KBM-7 (cell line): ENCODE measurements around the gene SBF2.
A peak's percentile ranks its signal among the peaks of the same experiment; 100 is the strongest.
"Not testable (repeated sequence)": the region's sequence is repeated elsewhere in the genome, so short reads cannot be mapped to it uniquely, and the experiment has no call there.

Experiments used
- DNase-seq: peaks from one replicate; pipeline ENCODE4 v3.0.0-alpha.2; 2015
- in situ Hi-C: fragments of 300-500 bp; cut with MboI; formaldehyde crosslinking; loops from 2 replicates; pipeline ENCODE4 v1.14.3; 2020; ENCODE audit warnings: low sequenced_read_pairs, low pct_unique_long_range_greater_than_20kb, mixed read lengths

Gene SBF2

DNA sequence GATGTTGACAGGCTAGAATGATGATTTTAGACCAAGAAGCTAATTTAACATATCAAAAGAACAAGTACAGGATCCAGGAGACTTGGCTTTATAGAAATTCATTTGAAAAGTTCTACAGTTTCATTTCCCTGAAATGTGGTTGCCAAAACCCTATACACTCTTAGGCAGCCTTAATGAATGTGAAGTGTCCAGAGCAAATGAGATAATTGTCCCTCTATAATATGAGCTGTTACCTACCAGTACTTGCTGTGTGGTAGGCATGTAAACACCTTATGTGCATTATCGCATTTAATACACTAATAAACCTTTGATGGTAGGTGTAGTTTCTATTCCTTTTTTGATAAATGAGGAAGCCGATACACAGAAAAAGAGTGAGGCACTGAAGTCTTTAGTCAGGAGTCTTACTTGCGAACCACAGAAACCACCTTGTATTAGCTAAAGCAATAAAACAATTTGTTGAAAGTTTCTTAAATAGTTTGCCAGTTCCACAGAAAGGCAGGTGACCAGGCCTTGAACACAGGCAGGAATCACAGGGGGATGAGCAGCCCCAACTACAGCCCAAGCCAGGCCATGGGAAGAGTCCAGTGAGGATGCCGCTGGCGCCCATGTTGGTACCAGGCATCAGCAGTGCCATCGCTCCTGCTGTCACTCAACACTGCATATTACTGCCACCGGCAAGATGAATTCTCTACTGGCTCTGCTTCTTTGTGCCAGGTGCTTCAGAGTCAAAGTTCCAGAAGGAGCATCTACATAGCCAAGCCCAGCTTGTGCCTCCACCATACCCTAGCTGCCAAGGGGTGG lies 548.4 kb downstream of the SBF2 start:
- in situ Hi-C loops, result loop anchor here (10.0 kb wide), 1 partner anchor 131 kb away; no protein-coding TSS in a partner anchor
- DNase-seq, result no peak

DNA sequence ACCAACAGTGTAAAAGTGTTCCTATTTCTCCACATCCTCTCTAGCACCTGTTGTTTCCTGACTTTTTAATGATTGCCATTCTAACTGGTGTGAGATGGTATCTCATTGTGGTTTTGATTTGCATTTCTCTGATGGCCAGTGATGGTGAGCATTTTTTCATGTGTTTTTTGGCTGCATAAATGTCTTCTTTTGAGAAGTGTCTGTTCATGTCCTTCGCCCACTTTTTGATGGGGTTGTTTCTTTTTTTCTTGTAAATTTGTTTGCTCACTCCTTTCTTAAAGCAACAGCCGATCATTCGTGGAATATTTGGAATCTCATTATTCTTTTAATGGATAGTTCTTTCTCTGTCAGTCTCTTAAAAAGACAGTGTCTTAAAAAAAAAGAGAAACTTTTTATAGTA lies 550.5 kb downstream of the SBF2 start:
- in situ Hi-C loops, result loop anchor here (10.0 kb wide), 1 partner anchor 129 kb away; no protein-coding TSS in a partner anchor
- DNase-seq, result not testable (repeated sequence)

DNA sequence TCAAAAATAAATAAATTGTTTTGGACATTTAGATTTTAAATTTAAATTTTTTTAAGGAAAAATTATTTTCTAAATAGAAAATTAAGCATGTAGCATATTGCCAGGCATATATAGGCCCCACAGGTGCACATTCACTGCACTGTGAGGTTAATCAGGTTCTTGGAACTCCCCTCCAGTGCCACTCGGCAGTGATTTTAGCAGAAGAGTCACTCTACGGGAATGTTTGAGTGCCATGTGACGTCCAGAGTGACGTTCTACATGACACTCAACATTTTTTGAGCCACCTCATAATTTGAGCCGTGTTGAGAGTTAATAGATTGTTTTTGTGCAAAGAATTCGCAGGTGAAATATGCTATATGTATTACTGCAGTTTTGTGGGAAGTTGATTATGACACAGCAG lies 552.8 kb downstream of the SBF2 start:
- in situ Hi-C loops, result loop anchor here (10.0 kb wide), 1 partner anchor 126 kb away; no protein-coding TSS in a partner anchor
- DNase-seq, result no peak

DNA sequence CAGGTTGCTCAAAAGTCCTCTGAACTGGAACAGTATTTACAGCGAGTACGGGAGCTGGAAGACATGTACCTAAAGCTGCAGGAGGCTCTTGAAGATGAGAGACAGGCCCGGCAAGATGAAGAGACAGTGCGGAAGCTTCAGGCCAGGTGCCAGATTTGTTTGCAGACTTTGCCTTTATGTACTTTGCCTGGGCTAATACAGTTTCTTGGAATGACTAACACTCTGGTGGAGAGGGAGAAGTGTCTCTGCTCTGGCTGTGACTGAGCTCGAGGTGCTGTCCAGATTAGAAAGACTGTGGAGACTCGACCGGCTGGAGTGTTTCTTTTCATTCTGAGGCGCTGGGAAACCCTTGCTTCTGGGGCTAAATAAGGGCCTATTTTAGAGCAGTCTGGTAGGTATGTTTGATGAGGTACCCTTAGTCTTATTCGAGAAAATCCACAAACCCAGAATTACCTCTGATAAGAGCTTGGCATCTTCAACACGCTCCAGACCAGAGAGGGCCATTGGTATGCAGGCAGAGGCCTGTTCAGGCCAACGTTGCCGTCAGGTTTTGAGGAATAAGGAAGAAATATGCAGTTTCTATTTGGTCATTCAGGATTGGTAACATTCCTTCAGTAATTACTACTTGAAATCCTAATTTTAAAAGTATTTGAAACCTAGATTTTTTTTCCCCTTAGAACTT lies 553.7 kb downstream of the SBF2 start:
- DNase-seq, result no peak
- in situ Hi-C loops, result loop anchor here (10.0 kb wide), 1 partner anchor 126 kb away; no protein-coding TSS in a partner anchor

DNA sequence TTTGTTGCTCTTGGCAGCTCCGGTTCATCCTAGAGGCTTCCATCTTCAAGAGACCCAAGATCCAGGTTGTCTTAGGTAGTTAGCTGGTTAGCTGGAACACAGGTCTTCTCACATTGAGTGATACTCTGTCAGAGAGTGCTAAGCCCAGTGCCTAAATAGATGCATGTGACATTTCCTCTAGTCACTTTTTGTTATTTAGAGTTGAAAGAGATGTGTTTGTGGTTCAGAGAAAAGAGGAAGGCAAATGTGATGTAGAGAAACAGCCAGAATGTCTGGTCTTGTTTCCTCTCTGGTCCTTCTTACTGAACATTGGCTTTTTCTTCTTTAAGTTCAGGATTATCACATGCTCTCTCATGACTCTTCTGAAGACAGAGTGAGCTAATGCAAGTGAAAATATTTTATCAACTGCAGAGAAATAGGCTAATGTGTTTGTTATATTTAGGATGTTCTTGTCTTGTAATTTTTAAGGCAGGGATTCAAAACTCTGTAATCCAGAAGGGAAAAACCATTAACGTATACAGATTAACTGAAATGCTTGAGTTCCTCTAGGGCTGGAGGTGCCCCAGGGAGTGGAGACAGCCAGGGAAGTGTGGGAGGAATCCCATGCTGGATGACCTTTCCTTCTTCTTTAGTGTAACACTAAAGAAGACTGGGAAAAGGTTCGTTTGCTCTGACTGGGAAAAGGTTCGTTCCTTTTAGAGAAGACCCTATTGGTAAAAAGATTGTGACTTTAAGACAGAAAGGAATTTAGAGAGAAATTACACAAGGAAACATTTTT lies 554.7 kb downstream of the SBF2 start:
- in situ Hi-C loops, result no loop called here
- peak; percentile 81 for DNase-seq

DNA sequence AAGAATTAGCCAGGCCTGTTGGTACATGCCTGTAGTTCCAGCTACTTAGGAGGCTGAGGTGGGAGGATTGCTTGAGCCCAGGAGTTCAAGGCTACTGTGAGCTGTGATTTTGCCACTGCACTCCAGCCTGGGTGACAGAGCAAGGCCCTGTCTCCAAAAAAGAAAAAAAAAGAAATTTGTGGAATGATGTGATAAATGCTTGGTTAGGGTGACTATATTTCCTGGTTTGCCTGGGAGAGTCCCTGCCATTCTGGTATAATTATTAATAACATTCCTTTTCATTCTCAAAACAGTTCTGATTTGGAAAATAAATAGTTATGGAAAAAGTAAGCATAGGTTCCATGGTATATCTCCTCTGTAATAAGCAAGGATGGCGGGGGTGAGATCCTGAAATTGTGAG lies 555.3 kb downstream of the SBF2 start:
- in situ Hi-C loops, result no loop called here
- DNase-seq, result no peak

DNA sequence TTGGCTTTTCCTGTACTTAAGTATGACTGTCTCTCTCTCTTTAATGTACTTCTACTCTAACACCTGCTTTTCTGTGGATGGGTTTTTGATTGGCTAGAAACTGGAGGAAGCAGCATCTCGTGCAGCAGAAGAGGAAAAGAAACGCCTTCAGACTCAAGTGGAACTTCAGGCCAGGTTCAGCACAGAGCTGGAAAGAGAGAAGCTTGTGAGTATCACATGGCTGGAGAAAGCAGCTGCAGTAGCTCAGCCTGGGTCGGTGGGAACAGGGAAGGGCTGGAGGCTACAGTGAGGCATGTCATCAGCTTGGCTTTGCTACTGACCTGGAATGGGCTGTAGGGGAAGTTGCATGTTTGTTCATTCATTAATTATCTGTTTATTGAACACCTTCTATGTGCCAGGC lies 555.9 kb downstream of the SBF2 start:
- no peak for DNase-seq
- in situ Hi-C loops, result no loop called here

DNA sequence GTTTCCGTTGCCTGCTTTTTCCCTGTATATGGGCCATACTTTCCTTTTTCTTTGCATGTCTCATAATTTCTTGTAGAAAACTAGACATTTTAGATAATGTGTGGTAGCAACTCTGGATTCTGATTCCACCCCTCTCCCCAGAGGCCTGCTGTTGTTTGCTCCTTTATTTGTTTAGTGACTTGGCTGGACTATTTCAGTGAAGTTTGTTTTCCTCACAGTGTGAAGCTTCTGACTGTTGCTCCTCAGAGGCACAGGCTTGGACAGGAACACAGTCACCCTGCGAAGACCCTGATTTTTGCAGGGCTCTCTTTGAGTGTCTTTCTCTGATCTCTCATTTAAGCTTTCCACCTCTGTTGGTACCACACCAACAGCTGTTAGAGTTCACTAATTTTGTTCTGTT lies 557.7 kb downstream of the SBF2 start:
- no peak for DNase-seq
- in situ Hi-C loops, result no loop called here

DNA sequence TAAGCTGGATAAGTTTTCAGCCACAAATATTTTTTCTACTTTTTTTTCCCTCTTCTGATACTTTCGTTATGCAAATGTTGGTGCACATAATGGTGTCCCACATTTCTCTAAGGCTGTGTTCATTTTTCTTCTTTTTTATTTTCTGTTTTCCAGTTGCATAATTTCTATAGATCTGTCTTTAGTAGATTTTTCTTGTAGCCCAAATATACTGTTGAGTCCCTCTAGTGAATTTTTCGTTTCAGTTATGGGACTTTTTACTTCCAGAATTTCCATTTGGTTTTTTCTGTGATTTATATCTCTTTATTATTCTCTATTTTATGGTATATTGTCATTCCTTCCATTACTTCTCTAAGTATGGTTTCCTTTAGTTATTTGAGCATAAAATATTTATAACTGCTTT lies 558.1 kb downstream of the SBF2 start:
- in situ Hi-C loops, result no loop called here
- DNase-seq, result no peak

DNA sequence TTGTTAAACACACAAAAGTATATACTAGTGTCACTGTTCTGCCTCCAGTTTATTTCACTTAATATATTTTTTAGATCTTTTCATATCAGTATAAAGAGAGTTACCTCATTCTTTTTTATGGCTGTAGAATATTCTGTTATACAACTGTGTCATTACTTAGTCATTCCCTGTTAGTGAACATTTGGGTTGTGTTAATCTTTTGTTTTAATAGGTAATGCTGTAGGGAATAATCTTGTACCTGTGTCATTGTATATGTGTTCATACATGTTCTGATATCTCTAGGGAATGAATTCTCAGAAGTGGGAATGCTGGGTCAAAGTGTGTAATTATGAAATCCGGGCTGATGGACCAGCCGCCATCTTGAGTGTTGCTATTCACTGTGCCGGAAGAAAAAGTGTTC lies 558.8 kb downstream of the SBF2 start:
- in situ Hi-C loops, result no loop called here
- no peak for DNase-seq

DNA sequence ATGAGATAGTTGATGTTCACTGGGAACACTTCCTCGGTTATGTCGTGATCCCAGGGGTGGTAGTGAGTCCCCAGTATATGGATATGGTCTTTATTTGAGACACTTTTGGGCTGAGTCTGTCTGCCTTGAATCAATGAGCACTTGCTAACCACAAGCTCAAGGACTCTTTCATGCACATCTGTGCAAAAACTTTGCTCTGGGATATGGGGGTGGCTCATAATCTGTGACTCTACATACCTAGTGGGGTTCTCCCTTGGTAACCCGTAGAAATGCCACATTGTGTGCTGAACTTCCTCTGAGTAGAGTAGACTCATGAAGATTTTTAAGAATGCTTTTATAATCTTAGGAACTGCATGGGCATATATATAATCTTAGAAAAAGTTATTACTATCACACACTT lies 560.8 kb downstream of the SBF2 start:
- in situ Hi-C loops, result no loop called here

DNA sequence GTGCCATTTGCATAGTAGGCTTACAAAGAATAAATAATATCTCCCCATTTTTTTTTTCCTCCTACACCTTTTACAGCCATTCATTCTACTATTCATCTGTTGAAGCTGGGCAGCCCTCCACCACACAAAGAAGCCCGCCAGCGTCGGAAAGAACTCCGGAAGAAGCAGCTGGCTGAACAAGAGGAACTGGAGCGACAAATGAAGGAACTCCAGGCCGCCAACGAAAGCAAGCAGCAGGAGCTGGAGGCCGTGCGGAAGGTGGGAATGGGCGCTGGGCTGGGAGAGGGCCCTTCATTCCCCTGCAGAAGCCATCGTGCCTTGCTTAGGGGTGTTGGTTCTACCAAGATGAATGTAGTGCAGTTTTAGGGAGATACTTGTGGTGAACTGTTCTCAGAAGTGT lies 561.6 kb downstream of the SBF2 start:
- DNase-seq, result no peak
- in situ Hi-C loops, result no loop called here

More for the DNA sequence above, 560.8 kb downstream of the SBF2 start:
- DNase-seq, result no peak

DNA sequence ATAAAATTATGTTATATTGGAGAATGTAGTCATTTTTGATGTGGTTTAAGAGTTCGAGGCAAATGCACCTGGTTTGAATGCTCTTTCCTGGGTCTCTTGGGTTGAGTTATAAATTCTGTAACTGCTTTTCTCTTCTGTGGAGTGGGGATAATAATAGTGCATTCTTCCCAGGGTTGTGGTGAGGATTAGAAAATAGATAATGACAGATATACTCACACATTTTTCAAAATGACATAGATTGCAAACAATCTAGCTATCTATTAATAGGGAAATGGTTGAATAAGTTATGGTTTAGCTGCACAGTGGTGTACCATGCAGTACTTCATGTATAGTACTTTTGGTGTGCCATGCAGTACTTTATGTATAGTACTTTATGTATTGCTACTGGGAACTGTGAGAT lies 562.8 kb downstream of the SBF2 start:
- in situ Hi-C loops, result no loop called here
- DNase-seq, result no peak
